Measurements from ENCODE around the gene FRMPD2.
A peak's percentile ranks its signal among the peaks of the same experiment; 100 is the strongest.

Gene FRMPD2

GRCh38 chr10:48307711-48308018, 33.2 kb upstream of the FRMPD2 start:
- H3K4me3 ChIP-seq (ENCODE audit: control insufficient read depth, low read depth, low read length) = peak overlapping the region; percentile 74
- TF ChIP-seq CTCF (IDR thresholded peaks at IDR 0.05; ENCODE audit: control insufficient read depth, insufficient read depth, low read depth, low read length, missing control alignments) = no peak
- no peak for DNase-seq (ENCODE audit: low read depth)

DNA sequence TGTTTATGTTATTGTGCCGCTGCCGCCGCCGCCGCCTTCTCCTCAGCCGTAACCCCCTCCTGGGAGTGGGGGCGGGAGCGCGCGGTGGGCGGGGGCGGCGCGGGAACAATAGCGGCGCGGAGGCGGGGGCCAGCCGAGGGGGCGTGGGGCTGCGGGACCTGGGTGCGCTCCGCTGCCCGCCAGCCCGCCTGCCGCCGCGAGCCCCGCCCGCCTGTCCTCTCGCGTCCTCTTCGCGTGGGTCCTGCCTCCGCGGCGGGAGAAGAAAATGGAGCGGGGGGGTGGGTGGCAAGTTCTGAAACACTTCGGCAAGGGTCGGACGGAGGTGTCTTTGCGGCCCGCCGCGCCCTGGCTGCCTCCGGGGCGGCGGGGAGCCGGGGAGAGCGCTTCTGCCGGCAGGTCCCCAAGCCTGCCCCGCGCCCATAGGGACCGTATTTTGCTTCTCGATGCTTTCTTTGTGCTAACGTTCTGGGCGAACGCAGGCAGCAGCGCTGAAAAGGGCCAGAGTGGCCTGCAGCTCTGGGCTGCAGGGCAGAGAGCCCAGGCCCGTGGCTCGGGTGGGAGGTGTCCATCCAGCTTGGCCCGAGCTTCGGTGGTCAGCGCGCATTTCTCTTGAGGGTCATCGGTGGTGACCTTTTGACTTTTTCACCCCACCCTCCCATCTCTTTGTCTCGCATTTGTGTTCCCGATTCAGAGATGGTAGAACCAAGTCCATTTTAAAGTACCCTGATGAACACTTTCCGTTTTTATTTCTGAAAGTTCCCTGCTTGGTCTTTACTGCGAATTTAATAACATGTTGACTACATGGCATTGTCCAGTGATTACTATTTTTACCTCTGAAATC, 32.6 kb upstream of the FRMPD2 start:
- peak overlapping the region; percentile 74 for H3K4me3 ChIP-seq (ENCODE audit: control insufficient read depth, low read depth, low read length)
- no peak for DNase-seq (ENCODE audit: low read depth)
- TF ChIP-seq CTCF (IDR thresholded peaks at IDR 0.05; ENCODE audit: control insufficient read depth, insufficient read depth, low read depth, low read length, missing control alignments) = no peak

GRCh38 chr10:48306265-48306869, 31.9 kb upstream of the FRMPD2 start, which contains the start of gene MAPK8:
Gene MAPK8 (plus strand): TSS chr10:48306677. CDS start chr10:48401661, 94,984 bp downstream.
- DNase-seq (ENCODE audit: low read depth) = peak; percentile 23
- peak within 1 kb of the TSS; percentile 74 for H3K4me3 ChIP-seq (ENCODE audit: control insufficient read depth, low read depth, low read length)
- no peak for TF ChIP-seq CTCF (IDR thresholded peaks at IDR 0.05; ENCODE audit: control insufficient read depth, insufficient read depth, low read depth, low read length, missing control alignments)

DNA sequence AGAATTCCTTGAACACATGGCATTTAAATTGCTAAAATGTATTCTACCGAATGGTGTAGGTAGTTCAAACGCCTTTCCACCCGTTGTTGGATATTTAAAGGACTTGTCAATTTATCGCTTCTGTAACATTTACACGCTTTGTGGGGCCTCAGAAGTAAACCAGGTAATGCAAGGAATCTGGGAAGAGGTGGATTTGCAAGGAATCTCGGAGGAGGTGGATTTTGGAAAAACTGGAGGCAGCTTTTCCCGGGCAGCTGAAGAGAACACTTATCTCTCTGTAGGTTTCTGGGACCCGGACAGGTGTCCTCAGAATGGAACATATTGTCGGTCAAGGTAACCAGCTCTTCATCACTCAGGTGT, 31.4 kb upstream of the FRMPD2 start:
- peak overlapping the region; percentile 74 for H3K4me3 ChIP-seq (ENCODE audit: control insufficient read depth, low read depth, low read length)
- no peak for DNase-seq (ENCODE audit: low read depth)
- no peak for TF ChIP-seq CTCF (IDR thresholded peaks at IDR 0.05; ENCODE audit: control insufficient read depth, insufficient read depth, low read depth, low read length, missing control alignments)

DNA sequence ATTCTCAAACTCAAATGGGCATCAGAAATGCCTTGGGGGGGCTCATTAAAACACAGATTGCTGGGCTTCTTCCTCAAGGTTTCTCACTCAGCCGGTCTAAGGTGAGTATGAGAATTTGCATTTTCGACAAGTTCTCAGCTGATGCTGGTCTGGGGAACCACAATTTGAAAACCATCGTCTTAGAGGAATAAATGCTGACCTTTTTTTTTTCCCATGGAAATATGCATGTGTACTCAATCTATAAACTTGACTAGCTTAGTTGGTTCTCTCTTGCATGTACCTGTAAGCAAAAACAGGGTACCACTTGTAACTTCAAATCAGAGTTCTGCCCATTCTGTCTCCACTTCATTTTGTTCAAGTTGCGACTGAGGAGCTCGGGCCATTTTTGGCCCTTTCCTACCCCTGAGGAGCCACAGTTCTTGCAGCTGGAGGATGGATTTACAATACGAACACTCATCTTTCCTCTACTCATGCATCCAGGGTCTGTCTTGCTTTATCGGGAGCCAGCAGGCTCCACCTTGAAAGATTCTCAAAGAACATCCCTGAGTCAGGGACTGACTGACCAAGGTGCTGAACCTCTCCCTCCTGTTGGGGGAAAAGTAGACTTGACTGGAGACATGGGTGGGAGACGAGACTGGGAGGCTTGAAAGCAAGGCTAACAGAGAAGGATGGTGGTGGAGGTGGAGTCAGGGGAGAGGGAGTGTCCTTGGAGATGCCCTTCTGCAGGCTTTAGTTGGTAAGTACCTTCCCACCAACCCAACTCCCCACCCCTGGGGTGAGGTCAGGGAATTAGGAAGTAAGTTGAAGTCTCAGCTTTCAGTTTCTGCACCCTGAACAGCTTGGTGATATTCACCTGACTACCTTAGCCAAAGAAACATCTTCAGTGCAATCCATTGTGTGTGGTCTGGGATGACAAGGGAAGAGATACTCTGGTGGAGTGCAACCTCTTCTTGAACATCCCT, 28.3 kb upstream of the FRMPD2 start:
- no peak for TF ChIP-seq CTCF (IDR thresholded peaks at IDR 0.05; ENCODE audit: control insufficient read depth, insufficient read depth, low read depth, low read length, missing control alignments)
- no peak for DNase-seq (ENCODE audit: low read depth)
- H3K4me3 ChIP-seq (ENCODE audit: control insufficient read depth, low read depth, low read length) = no peak overlapping the region

DNA sequence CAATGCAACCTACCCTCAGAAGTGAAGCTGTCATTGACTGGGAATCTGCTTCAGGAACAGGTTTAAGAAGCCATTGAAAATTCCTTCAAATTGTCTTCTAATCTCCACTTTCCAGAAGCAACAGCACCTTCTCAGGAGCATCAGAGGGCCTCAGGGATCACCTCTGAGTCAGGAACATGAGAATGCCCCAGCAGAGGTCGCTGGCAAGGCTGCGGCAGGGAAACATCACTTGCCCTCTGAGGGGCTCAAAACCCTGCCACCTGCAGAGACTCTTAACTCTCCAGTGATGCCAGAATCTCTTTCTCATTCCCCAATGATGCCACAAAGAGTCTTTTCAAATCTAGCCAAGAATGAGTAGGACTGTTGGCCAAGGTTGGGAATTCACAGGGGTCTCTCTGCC, 26.1 kb upstream of the FRMPD2 start:
- no peak for TF ChIP-seq CTCF (IDR thresholded peaks at IDR 0.05; ENCODE audit: control insufficient read depth, insufficient read depth, low read depth, low read length, missing control alignments)
- no peak for DNase-seq (ENCODE audit: low read depth)
- H3K4me3 ChIP-seq (ENCODE audit: control insufficient read depth, low read depth, low read length) = no peak overlapping the region
